Activated naive CD4-positive, alpha-beta T cell treated with anti-CD3 and anti-CD28 coated beads, Interleukin-2, amount 50 U/mL, for 24 hours (primary cell): ENCODE results near the gene SEPHS2.
A peak's percentile ranks its signal among the peaks of the same experiment; 100 is the strongest.
"Not testable (repeated sequence)": the region's sequence is repeated elsewhere in the genome, so short reads cannot be mapped to it uniquely, and the experiment has no call there.

Source experiments
- H3K27ac Mint-ChIP-seq: one replicate; pipeline ENCODE4 v1.8.0; 2021; ENCODE audit warnings: mild to moderate bottlenecking, mixed read lengths
- H3K27me3 Mint-ChIP-seq: one replicate; pipeline ENCODE4 v1.8.0; 2021; ENCODE audit warnings: mixed read lengths
- H3K36me3 Mint-ChIP-seq: one replicate; pipeline ENCODE4 v1.8.0; 2021; ENCODE audit warnings: mixed read lengths
- H3K4me1 Mint-ChIP-seq: one replicate; pipeline ENCODE4 v1.8.0; 2021; ENCODE audit warnings: mixed read lengths
- H3K4me3 Mint-ChIP-seq: one replicate; pipeline ENCODE4 v1.8.0; 2021; ENCODE audit warnings: mild to moderate bottlenecking, mixed read lengths
- H3K9me3 Mint-ChIP-seq: one replicate; pipeline ENCODE4 v1.8.0; 2021; ENCODE audit warnings: mixed read lengths

SEPHS2 gene

GRCh38 chr16:30474684-30475083 is 29.0 kb upstream of the SEPHS2 start:
- Mint-ChIP-seq H3K4me1 (peaks cover 71% of the 10 kb centered on the region), H3K36me3 (peaks cover 18% of the 10 kb centered on the region), H3K27me3 (no peaks in the 10 kb centered on the region), H3K9me3 (no peaks in the 10 kb centered on the region), H3K27ac (peak overlapping the region; percentile 92), H3K4me3 (peak overlapping the region; percentile 87)

GRCh38 chr16:30474074-30474452 is 28.4 kb upstream of the SEPHS2 start:
- Mint-ChIP-seq H3K36me3 (peaks cover 18% of the 10 kb centered on the region), H3K27me3 (no peaks in the 10 kb centered on the region), H3K27ac (peak overlapping the region; percentile 99), H3K4me1 (peaks cover 74% of the 10 kb centered on the region), H3K9me3 (no peaks in the 10 kb centered on the region), H3K4me3 (peak overlapping the region; percentile 98)

GRCh38 chr16:30473231-30474073 is 27.8 kb upstream of the SEPHS2 start:
- H3K4me1 Mint-ChIP-seq: peaks cover 70% of the 10 kb centered on the region
- no peaks in the 10 kb centered on the region for H3K27me3 Mint-ChIP-seq
- no peaks in the 10 kb centered on the region for H3K9me3 Mint-ChIP-seq
- H3K27ac Mint-ChIP-seq: peak overlapping the region; percentile 99
- peak overlapping the region; percentile 98 for H3K4me3 Mint-ChIP-seq
- H3K36me3 Mint-ChIP-seq: peaks cover 16% of the 10 kb centered on the region

GRCh38 chr16:30472328-30472942 is 26.8 kb upstream of the SEPHS2 start, which contains the start of gene ITGAL:
TSS of gene ITGAL (plus strand) at chr16:30472742. CDS start at chr16:30472838, 96 bp downstream.
- Mint-ChIP-seq H3K4me3 (peak within 1 kb of the TSS; percentile 98), H3K9me3 (no peaks in the 10 kb centered on the region), H3K4me1 (peaks cover 69% of the 10 kb centered on the region), H3K36me3 (peaks cover 13% of the 10 kb centered on the region), H3K27me3 (no peaks in the 10 kb centered on the region), H3K27ac (peak within 1 kb of the TSS; percentile 99)

- Mint-ChIP-seq H3K27me3 (no peaks in the 10 kb centered on the region), H3K4me3 (peak overlapping the region; percentile 74), H3K36me3 (peaks cover 10% of the 10 kb centered on the region), H3K27ac (no peak overlapping the region), H3K9me3 (no peaks in the 10 kb centered on the region), H3K4me1 (peaks cover 68% of the 10 kb centered on the region)
These were observed 24.9 kb upstream of the SEPHS2 start for GRCh38 chr16:30470632-30470995.

GRCh38 chr16:30470170-30470512 is 24.5 kb upstream of the SEPHS2 start:
- H3K9me3 Mint-ChIP-seq: no peaks in the 10 kb centered on the region
- H3K27me3 Mint-ChIP-seq: no peaks in the 10 kb centered on the region
- H3K27ac Mint-ChIP-seq: peak overlapping the region; percentile 99
- peak overlapping the region; percentile 74 for H3K4me3 Mint-ChIP-seq
- peaks cover 65% of the 10 kb centered on the region for H3K4me1 Mint-ChIP-seq
- peaks cover 7% of the 10 kb centered on the region for H3K36me3 Mint-ChIP-seq

GRCh38 chr16:30464078-30464477 is 18.4 kb upstream of the SEPHS2 start:
- Mint-ChIP-seq H3K4me3 (no peak overlapping the region), H3K27me3 (no peaks in the 10 kb centered on the region), H3K9me3 (no peaks in the 10 kb centered on the region), H3K27ac (no peak overlapping the region), H3K4me1 (peaks cover 42% of the 10 kb centered on the region), H3K36me3 (no peaks in the 10 kb centered on the region)

- H3K36me3 Mint-ChIP-seq, H3K4me3 Mint-ChIP-seq, H3K27ac Mint-ChIP-seq, H3K9me3 Mint-ChIP-seq, H3K27me3 Mint-ChIP-seq: not testable (repeated sequence)
- H3K4me1 Mint-ChIP-seq: peaks cover 57% of the 10 kb centered on the region
These were observed 15.8 kb upstream of the SEPHS2 start for GRCh38 chr16:30461426-30461825.

- Mint-ChIP-seq H3K4me1 (peaks cover 50% of the 10 kb centered on the region), H3K9me3 (no peaks in the 10 kb centered on the region), H3K36me3 (no peaks in the 10 kb centered on the region), H3K27me3 (no peaks in the 10 kb centered on the region), H3K4me3 (peak overlapping the region; percentile 68), H3K27ac (peak overlapping the region; percentile 35)
These were observed 13.8 kb upstream of the SEPHS2 start for GRCh38 chr16:30459456-30459855.

- no peaks in the 10 kb centered on the region for H3K27me3 Mint-ChIP-seq
- peak overlapping the region; percentile 91 for H3K27ac Mint-ChIP-seq
- H3K36me3 Mint-ChIP-seq: no peaks in the 10 kb centered on the region
- H3K9me3 Mint-ChIP-seq: no peaks in the 10 kb centered on the region
- H3K4me3 Mint-ChIP-seq: peak overlapping the region; percentile 68
- peaks cover 57% of the 10 kb centered on the region for H3K4me1 Mint-ChIP-seq
These were observed 13.1 kb upstream of the SEPHS2 start for GRCh38 chr16:30458561-30459394.

- peaks cover 53% of the 10 kb centered on the region for H3K4me1 Mint-ChIP-seq
- no peaks in the 10 kb centered on the region for H3K9me3 Mint-ChIP-seq
- peak overlapping the region; percentile 68 for H3K4me3 Mint-ChIP-seq
- H3K27ac Mint-ChIP-seq: peak overlapping the region; percentile 91
- H3K27me3 Mint-ChIP-seq: no peaks in the 10 kb centered on the region
- H3K36me3 Mint-ChIP-seq: no peaks in the 10 kb centered on the region
These were observed 12.3 kb upstream of the SEPHS2 start for GRCh38 chr16:30457743-30458560.

- Mint-ChIP-seq H3K4me1 (peaks cover 60% of the 10 kb centered on the region), H3K27me3 (no peaks in the 10 kb centered on the region), H3K36me3 (no peaks in the 10 kb centered on the region), H3K9me3 (no peaks in the 10 kb centered on the region), H3K4me3 (no peak overlapping the region), H3K27ac (peak overlapping the region; percentile 52)
These were observed 11.6 kb upstream of the SEPHS2 start for GRCh38 chr16:30457256-30457655.

- H3K36me3 Mint-ChIP-seq: no peaks in the 10 kb centered on the region
- H3K4me1 Mint-ChIP-seq: peaks cover 55% of the 10 kb centered on the region
- H3K27ac Mint-ChIP-seq: peak overlapping the region; percentile 60
- H3K27me3 Mint-ChIP-seq: no peaks in the 10 kb centered on the region
- H3K9me3 Mint-ChIP-seq: no peaks in the 10 kb centered on the region
- H3K4me3 Mint-ChIP-seq: no peak overlapping the region
These were observed 10.6 kb upstream of the SEPHS2 start for GRCh38 chr16:30456302-30456701.

- not testable (repeated sequence) for H3K9me3 Mint-ChIP-seq, H3K27me3 Mint-ChIP-seq, H3K4me3 Mint-ChIP-seq, H3K36me3 Mint-ChIP-seq
- Mint-ChIP-seq H3K4me1 (peaks cover 54% of the 10 kb centered on the region), H3K27ac (peak overlapping the region; percentile 68)
These were observed 7.3 kb upstream of the SEPHS2 start for GRCh38 chr16:30452709-30453580.
